ENCODE measurements around the gene TTI1.

The TTI1 gene

GRCh38 chr20:38033330-38034107 is at the start of gene TTI1, which contains the start of gene RPRD1B:
TTI1 (minus strand) TSS chr20:38033456; CDS start chr20:38013816, 19,640 bp downstream.
RPRD1B (plus strand) TSS chr20:38033746; CDS start chr20:38033948, 202 bp downstream.
- no peak for FAIRE-seq

GRCh38 chr20:38082894-38083293 is 49.6 kb upstream of the TTI1 start:
- no peak for FAIRE-seq

GRCh38 chr20:38081575-38081974 is 48.3 kb upstream of the TTI1 start:
- FAIRE-seq = no peak

GRCh38 chr20:38079353-38079752 is 46.1 kb upstream of the TTI1 start:
- no peak for FAIRE-seq

GRCh38 chr20:38078084-38078483 is 44.8 kb upstream of the TTI1 start:
- no peak for FAIRE-seq

GRCh38 chr20:38076548-38076947 is 43.3 kb upstream of the TTI1 start:
- no peak for FAIRE-seq

- no peak for FAIRE-seq
These were observed 42.1 kb upstream of the TTI1 start for GRCh38 chr20:38075161-38075998.

GRCh38 chr20:38073307-38074071 is 40.2 kb upstream of the TTI1 start:
- FAIRE-seq = no peak

GRCh38 chr20:38072898-38073297 is 39.6 kb upstream of the TTI1 start:
- FAIRE-seq = no peak

- FAIRE-seq = no peak
These were observed 34.6 kb upstream of the TTI1 start for GRCh38 chr20:38067717-38068365.

- no peak for FAIRE-seq
These were observed 33.9 kb upstream of the TTI1 start for GRCh38 chr20:38066969-38067716.

GRCh38 chr20:38065764-38066375 is 32.6 kb upstream of the TTI1 start:
- FAIRE-seq = no peak

- no peak for FAIRE-seq
These were observed 30.8 kb upstream of the TTI1 start for GRCh38 chr20:38063911-38064530.

- FAIRE-seq = no peak
These were observed 29.6 kb upstream of the TTI1 start for GRCh38 chr20:38062890-38063289.

- FAIRE-seq = no peak
These were observed 27.9 kb upstream of the TTI1 start for GRCh38 chr20:38061109-38061508.

GRCh38 chr20:38060536-38060935 is 27.3 kb upstream of the TTI1 start:
- no peak for FAIRE-seq

GRCh38 chr20:38059832-38060231 is 26.6 kb upstream of the TTI1 start:
- FAIRE-seq = no peak

- FAIRE-seq = no peak
These were observed 24.2 kb upstream of the TTI1 start for GRCh38 chr20:38057351-38057972.

- FAIRE-seq = no peak
These were observed 22.6 kb upstream of the TTI1 start for GRCh38 chr20:38055848-38056247.

- FAIRE-seq = no peak
These were observed 22.0 kb upstream of the TTI1 start for GRCh38 chr20:38055294-38055693.

Measured in colon (tissue), 2 donors.